ENCODE measurements around the gene ZNF544.

The ZNF544 gene

GRCh38 chr19:58228585-58229254 lies at the start of gene ZNF544:
ZNF544 (plus strand) TSS chr19:58228914; CDS start chr19:58244024, 15,110 bp downstream.
- peak; percentile 26 for DNase-seq

DNA sequence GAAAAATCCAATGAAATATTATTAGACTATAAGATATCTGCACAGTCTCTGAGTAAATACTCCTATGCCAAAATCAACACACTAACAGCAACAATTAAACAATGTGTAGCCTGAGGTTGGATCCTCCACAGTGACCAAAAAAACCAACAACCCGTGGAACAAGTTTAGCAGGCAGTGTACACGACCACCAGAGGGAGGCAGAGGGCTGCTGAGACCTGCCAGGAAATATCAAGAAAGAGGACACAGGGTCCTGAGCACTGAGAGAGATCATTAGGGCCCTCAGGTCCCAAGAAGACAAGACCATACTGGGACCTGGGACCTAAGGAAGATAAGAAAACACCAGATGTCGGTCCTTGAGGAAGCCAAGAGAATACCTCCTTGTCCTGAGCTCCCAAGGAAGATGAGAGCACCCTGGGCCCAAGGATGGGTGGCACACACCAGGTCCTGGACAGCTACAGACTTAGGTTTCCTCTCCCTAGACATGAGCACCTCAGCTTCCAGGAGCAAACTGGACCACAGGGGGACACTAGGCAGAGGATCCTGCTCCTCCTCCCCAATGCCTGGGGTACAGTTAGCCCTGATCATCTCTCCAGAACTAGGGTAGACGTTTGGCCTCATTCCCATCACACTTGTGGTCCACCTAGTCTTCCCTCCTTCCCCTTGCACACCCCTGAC lies 46.7 kb upstream of the ZNF544 start:
- DNase-seq: peak; percentile 12

DNA sequence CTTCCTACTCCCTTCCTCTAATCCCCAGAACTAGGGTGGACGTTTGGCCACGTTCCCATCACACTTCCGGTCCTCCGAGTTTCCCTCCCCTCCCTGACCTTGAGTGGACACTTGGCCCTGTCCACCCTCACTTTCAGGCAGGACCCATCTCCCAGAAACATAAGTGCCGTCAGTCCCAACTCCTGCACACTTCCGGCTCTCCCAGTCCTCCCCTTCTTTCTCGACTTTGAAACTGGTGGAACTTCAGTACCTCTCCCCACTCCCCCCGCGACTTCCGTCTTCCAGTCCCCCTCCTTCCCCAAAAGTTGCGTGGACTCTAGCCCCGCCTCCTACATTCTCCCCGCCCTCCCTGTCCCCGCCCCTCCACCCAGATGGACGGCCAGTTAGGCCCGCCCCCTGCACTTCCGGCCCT lies 46.1 kb upstream of the ZNF544 start:
- no peak for DNase-seq

DNA sequence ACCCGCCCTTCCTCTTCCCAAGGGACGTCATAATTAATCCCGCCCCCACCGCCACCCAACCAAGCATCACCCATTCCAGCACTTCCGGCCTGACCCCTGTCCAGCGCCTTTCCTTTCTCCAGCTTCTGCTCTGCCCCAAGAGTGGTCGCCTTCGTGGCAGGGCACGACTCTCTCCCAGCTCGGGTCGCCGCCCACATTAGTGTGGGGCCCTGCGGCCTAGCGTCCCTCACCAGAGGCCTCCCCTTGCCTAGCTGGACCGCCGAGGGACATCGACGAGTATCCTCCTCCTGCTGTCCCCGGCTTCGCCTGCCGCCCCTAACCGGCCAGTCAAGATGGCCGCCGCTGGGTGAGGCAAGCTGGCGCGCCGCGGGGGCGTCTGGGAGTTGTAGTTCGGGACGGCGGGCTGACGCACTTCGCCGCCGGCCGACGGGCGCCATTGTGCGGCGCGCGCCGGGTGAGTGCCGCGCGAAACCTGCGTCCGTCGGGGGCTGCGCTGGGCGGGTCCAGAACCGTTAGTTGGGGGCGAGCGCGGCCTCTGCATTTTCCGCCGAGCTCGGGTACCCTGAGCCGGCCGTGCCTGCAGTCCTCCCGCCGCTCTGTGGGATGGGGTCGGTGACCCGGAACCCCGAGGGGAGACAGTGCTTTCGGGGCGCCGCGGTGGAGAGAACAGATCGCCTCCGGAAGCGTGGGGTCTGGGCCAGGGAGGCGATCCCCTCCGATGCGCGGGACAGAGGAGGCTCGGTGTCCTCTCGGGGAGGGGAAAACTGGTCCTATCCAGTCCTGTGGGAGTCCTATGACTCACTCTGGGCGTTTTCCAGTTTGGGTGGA lies 45.5 kb upstream of the ZNF544 start, which contains the start of gene ZNF274:
Gene ZNF274, plus strand, starts transcription at position 73 of the 828 bp plus-strand sequence. CDS start 905 bp downstream, outside the sequence.
- peak; percentile 80 for DNase-seq

GRCh38 chr19:58183817-58184215 lies 44.9 kb upstream of the ZNF544 start:
- no peak for DNase-seq

- DNase-seq: no peak
Measured at GRCh38 chr19:58196901-58197616, 31.7 kb upstream of the ZNF544 start.

- no peak for DNase-seq
Measured at GRCh38 chr19:58203814-58204475, 24.8 kb upstream of the ZNF544 start.

GRCh38 chr19:58204566-58204965 lies 24.1 kb upstream of the ZNF544 start:
- no peak for DNase-seq

DNA sequence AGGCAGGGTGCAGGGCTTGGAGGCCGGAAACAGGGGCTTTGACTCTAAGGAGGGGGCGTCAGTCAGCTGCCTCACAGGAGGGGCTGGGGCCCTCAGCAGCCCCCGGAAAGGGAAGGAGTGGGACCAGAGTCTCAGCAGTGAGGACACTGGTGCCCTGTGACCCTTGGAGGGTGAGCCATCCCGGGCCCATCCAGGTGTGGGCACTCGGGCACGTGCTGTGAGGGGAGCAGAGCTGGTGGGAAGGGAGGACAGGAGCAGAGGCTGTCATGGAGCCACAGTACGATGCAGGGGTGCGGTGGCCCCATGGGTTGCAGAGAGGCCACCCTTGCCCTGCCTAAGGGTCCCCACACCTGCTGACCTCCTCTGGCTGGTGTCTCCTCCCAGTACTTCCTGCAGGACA lies 19.1 kb upstream of the ZNF544 start:
- DNase-seq: no peak

- DNase-seq: no peak
Measured at GRCh38 chr19:58212336-58213074, 16.2 kb upstream of the ZNF544 start.

DNA sequence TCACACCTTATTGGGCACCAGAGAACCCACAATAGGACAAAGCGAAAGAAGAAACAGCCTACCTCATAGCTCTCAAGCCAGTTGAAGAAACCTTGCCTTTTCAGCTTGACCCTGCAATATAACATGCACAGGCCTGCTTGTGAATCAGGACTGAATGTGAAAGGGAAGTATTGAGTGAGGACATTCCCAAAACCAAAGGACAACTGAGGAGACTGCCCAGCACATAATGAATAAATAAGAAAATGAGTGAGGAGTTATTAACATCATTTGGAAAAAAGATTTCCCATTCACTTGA lies 15.7 kb upstream of the ZNF544 start:
- no peak for DNase-seq

DNA sequence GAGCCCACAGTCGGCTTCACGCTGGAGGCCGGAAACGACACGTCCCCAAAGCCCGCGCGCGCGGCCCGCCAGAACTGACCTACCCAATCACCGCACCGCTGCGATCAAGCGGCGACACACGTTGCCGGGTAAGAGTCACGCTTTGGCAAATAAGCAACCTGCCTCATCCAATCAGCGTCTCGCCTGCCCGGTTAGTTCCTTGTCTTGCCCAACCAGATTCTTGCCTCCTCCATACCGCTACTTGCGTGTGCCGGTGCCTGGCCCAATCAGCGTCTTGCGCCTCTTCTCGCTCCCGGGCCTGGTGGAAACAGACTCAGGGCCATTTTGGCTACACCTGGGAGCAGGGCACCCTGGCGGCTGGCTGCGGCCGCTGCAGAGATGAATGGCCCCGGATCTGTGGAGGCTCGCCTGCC lies 11.6 kb upstream of the ZNF544 start:
- DNase-seq: no peak

DNA sequence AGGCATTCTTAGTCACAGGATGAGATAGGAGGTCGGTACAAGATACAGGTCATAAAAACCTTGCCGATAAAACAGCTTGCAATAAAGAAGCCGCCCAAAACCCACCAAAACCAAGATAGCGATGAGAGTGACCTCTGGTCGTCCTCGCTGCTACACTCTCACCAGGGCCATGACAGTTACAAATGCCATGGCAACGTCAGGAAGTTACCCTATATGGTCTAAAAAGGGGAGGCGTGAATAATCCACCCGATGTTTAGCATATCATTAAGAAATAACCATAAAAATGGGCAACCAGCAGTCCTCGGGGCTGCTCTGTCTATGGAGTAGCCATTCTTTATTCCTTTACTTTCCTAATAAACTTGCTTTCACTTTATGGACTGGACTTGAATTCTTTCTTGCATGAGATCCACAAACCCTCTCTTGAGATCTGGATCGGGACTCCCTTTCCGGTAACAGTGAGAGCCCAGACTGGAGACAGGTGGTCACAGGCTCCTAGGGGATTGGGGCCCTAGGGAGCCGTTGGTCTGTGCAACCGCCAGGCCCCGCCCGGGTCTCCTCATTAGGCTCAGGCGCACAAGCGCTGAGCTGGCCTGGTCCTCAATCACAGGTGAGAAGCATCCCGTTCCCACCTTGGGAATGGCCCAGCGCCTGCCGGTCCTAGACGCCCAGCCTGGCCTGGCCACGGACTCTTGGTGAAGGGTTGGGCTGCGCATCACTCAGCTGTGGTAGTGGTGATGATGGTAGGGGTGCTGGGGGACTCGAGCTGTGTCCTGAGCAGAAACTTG lies 10.9 kb upstream of the ZNF544 start:
- no peak for DNase-seq

GRCh38 chr19:58218899-58219298 lies 9.8 kb upstream of the ZNF544 start:
- DNase-seq: no peak

GRCh38 chr19:58227964-58228584 lies 640 bp upstream of the ZNF544 start:
- no peak for DNase-seq

DNA sequence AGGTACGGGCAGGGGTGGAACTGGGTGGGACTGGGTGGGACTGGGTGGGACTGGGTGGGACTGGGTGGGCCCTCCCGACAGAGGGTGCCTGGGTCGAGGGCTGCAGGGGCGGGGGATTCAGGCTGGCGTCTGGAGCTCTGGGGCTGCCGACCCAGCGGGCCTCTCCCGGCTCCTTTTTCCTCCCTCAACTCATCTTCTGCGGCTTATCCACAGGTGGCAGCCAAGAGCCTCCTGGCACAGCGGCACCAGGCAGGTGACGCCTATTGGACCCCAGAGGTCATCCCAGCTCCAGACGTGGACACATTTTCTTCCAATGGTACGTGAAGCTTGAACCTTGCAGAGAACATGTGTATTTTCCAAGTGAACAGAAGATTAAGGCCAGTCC lies 533 bp downstream of the ZNF544 start:
- DNase-seq: no peak

DNA sequence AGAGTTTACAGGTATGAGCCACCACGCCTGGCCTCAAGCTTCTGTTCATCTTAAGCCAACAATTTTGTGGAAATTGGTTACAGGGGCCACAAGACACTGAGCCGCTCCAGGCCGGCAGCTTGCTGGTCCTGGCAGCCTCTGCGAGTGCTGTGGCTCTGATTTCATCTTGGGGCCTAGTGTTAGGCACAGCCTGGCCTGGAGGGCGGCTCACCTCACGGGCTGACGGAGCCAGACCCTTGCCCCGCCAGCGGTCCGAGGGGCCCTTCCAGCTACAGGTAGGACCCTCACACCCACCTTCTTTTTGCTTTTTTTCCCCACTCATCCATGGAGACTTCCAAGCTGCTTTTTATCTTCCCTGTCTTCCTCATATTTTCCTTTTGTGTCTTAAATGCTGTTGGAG lies 8.6 kb downstream of the ZNF544 start:
- no peak for DNase-seq

DNA sequence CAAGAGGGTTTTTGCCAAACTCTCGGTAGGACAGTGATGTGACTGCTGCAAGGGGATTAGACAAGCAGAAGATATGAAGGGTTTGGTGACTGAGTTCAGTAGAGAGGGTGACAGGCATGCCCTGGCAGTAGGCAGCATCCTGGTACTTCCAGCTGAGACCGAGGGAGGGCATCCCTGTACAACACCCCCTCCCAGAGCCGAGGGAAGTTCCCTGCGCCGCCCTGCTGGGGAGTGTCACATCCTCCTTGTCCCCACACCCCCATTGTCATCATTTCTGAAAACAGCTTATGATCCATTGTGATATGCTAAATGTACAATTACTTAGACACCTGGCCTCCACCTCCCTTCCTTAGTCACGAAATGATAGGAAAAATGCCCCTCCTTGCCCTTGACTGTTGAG lies 14.6 kb downstream of the ZNF544 start:
- DNase-seq: no peak

GRCh38 chr19:58248886-58249285 lies 20.2 kb downstream of the ZNF544 start:
- no peak for DNase-seq

GRCh38 chr19:58252102-58252685 lies 23.5 kb downstream of the ZNF544 start:
- DNase-seq: no peak
